ES-I3 (cell line): ENCODE data around the gene CAPS.

ENCODE experiments used
- H3K36me3 ChIP-seq: 2 replicates; pipeline ENCODE4 v1.6.1; 2013; ENCODE audit warnings: mild to moderate bottlenecking, low read length, control low read depth, moderate library complexity; ENCODE audit not compliant: insufficient read depth
- H3K4me1 ChIP-seq: 2 replicates; pipeline ENCODE4 v1.6.1; 2013; ENCODE audit warnings: mild to moderate bottlenecking, control low read depth, low read length; ENCODE audit not compliant: insufficient read depth
- H3K9ac ChIP-seq: 2 replicates; pipeline ENCODE4 v1.6.1; 2013; ENCODE audit warnings: low read depth, mild to moderate bottlenecking, low read length, moderate library complexity
- H3K9me3 ChIP-seq: 2 replicates; pipeline ENCODE4 v1.6.1; 2013; ENCODE audit warnings: mild to moderate bottlenecking, low read length, moderate library complexity; ENCODE audit not compliant: control insufficient read depth, insufficient read depth

Gene CAPS

GRCh38 chr19:5943623-5944022 is 29.6 kb downstream of the CAPS start:
- Histone ChIP-seq H3K9me3 (no peaks in the 10 kb centered on the region), H3K36me3 (peaks cover 5% of the 10 kb centered on the region; the same call in 1 of the 2 replicates), H3K4me1 (no peaks in the 10 kb centered on the region), H3K9ac (no peak overlapping the region)

DNA sequence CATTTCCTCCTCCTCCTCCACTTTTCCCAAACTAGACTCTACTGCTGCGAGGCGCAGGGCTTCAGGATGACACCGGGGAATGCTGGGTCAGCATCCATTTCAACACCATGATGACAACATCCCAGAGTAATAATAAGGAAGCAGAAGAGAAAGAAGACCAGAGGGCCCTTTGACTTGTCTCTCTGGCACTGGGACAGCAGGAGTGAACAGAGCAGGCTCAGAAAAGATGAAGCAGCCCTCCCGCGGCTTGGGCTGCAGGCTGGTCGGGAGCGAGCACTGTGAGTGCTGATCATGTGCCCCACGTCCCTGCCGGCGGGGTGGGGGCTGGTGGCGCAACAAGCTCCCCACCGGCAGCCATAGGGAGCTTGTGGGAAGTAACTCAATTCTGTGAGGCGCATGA is 33.4 kb downstream of the CAPS start:
- Histone ChIP-seq H3K9ac (no peak overlapping the region), H3K9me3 (no peaks in the 10 kb centered on the region), H3K4me1 (peaks cover 31% of the 10 kb centered on the region), H3K36me3 (peaks cover 4% of the 10 kb centered on the region; the same call in 1 of the 2 replicates)

DNA sequence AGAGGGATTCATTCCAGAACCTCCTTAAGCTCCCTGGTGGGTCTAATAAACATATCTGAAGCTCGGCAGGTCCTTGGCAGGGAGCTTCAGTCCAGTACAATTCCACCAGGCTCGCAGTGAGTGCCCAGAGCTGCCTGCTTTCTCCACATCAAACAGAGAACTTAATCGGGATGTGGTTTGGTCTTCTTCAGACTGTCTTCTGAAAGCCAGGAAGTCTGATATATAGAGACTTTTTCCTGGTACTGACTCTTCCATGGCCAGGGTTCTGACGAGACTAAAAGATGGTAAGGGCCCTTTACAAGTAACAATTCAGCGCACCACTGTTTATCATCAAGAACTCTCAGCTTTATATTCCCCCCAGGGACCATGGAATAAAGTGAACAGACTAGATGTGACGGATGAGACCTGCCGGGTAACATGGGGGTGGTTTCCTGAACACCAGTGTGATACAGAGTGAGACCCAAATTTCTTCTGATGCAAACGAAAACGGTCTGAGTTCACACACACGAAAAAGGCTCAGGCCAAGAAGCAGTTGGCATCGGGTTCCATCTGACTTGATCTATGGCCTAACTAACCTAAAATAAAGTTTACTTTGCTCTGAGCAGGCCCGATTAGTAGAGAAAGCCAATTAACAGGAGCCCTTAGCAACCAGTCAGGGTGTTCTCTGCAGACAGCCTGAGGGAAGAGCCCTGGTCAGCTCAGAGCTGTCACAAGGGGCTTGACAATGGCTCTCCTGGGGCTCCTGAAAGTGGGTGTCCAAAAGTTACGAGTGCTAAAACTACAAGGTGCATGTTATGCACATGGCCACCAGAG is 34.9 kb downstream of the CAPS start:
- Histone ChIP-seq H3K9me3 (no peaks in the 10 kb centered on the region), H3K9ac (no peak overlapping the region), H3K4me1 (peaks cover 46% of the 10 kb centered on the region), H3K36me3 (peaks cover 4% of the 10 kb centered on the region; the same call in 1 of the 2 replicates)

DNA sequence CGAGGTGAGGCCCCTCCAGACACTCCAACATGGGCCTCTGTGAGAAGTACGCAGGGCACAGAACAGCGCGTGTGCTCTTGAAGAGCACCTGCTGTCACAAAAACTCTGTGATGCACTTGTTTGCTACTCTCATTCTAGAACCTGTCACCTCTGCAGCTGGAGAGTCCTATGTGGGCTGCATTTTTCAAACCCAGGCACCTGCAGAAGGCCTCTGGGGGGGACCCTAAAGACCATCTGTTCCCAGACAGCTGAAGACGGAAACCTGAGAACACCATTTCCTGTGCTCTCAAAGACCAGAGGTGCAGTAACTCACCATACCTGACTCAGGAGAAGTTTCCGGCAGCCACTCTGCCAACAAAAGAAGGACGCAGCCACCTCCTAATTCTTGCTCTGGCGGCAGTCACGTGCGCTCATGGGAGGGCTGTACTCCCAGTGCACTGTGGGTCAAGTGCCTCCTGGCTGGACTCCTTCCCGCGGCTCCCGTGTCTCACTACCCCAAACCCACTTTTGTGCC is 35.8 kb downstream of the CAPS start:
- no peaks in the 10 kb centered on the region for H3K9me3 ChIP-seq
- peaks cover 4% of the 10 kb centered on the region; the same call in 1 of the 2 replicates for H3K36me3 ChIP-seq
- H3K4me1 ChIP-seq = peaks cover 55% of the 10 kb centered on the region
- H3K9ac ChIP-seq = no peak overlapping the region

- Histone ChIP-seq H3K36me3 (peaks cover 4% of the 10 kb centered on the region; the same call in 1 of the 2 replicates), H3K9ac (no peak overlapping the region), H3K9me3 (no peaks in the 10 kb centered on the region), H3K4me1 (peaks cover 62% of the 10 kb centered on the region)
Measured at GRCh38 chr19:5950741-5951140, 36.7 kb downstream of the CAPS start.

GRCh38 chr19:5951338-5951861 is 37.3 kb downstream of the CAPS start:
- H3K9me3 ChIP-seq = no peaks in the 10 kb centered on the region
- no peak overlapping the region for H3K9ac ChIP-seq
- peaks cover 4% of the 10 kb centered on the region; the same call in 1 of the 2 replicates for H3K36me3 ChIP-seq
- peaks cover 62% of the 10 kb centered on the region for H3K4me1 ChIP-seq

DNA sequence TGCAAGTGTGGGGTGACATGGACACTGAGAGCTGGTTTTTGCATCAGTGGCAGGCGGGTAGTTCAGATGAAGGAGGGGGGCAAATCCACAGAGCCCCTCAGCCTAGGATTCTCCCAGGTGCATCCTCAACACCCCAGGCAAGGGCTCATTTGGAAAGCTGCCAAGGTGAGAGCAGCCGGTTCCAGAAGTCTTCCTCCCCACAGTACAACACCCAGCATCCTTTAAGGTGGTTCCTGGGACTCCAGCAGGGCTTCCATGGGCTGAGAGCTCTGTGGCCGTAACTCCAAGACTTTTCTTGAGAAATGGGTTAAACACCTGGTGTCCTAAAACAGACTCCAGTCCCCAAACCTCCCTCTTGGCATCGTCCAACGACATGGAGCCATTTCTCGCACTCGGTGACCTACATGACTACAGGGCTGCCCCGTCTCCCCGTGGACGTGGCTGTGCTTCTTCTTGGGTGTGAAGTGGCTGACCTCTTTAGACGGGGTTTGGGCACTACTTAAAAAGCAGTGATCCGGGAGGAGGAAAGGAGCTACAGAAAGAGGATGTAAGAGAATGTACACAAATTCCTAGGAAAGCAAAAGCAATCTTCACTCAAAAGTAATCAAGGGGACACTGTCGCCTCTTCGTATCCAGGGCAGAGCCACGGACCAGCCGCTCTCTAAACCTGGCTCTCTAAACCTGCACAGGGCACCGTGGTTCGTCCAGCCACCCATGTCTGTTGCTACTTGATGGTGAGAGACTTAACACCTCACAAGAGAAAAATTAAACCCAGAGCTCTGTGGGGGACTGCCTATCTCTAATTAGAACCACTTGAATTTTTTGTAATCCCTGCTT is 38.4 kb downstream of the CAPS start:
- H3K36me3 ChIP-seq = peaks cover 4% of the 10 kb centered on the region; the same call in 1 of the 2 replicates
- no peaks in the 10 kb centered on the region for H3K9me3 ChIP-seq
- no peak overlapping the region for H3K9ac ChIP-seq
- H3K4me1 ChIP-seq = peaks cover 66% of the 10 kb centered on the region

- H3K9ac ChIP-seq = no peak overlapping the region
- H3K4me1 ChIP-seq = peaks cover 71% of the 10 kb centered on the region
- H3K9me3 ChIP-seq = no peaks in the 10 kb centered on the region
- H3K36me3 ChIP-seq = peaks cover 4% of the 10 kb centered on the region; the same call in 1 of the 2 replicates
Measured at GRCh38 chr19:5953030-5953589, 39.1 kb downstream of the CAPS start.

DNA sequence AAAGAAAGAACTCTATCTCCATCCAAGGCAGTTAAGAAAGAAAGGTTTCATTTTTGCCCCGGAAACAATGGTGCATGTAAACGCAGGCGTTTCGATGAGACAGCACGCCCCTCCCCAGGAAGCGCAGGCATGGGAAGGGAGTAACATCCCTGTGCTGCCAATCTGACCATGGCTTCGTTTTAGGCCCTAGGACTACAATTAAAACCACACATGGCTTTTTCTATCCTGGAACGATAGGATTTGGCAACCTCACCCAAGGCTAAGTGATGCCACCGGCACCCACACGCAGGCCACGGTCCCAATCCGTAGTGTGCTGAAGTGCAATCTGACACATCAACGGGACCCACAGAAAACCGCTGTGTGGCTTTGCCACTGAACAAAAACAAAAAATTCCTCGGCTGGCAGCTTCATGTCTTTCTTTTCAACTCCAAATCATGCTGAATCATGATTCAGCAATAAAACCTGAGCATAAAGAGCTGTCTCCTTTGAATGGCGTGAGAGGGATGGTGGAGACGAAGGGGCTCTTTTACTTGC is 39.7 kb downstream of the CAPS start:
- peaks cover 78% of the 10 kb centered on the region for H3K4me1 ChIP-seq
- peaks cover 4% of the 10 kb centered on the region; the same call in 1 of the 2 replicates for H3K36me3 ChIP-seq
- H3K9ac ChIP-seq = no peak overlapping the region

DNA sequence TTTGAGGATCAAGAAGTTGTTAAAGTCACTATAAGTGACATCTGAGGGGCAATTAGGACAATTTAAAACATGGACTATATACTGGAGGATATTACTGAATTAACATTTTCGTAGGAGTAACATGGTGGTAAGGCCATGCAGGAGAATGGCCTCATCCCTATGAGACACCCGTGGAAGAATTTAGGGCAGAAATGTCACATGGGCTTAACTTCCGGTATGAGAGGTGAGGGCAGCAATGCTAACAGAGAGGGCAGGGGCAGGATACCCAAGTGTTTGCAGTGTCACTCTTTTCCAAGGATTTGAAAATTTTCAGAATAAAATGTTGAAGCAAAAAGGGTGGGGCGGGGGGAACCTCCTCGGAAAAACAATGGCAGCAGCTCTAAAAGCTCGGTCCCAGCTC is 40.2 kb downstream of the CAPS start:
- no peak overlapping the region for H3K9ac ChIP-seq
- H3K4me1 ChIP-seq = peaks cover 75% of the 10 kb centered on the region
- peaks cover 4% of the 10 kb centered on the region; the same call in 1 of the 2 replicates for H3K36me3 ChIP-seq
- no peaks in the 10 kb centered on the region for H3K9me3 ChIP-seq

More for the DNA sequence above, 39.7 kb downstream of the CAPS start:
- H3K9me3 ChIP-seq = no peaks in the 10 kb centered on the region

DNA sequence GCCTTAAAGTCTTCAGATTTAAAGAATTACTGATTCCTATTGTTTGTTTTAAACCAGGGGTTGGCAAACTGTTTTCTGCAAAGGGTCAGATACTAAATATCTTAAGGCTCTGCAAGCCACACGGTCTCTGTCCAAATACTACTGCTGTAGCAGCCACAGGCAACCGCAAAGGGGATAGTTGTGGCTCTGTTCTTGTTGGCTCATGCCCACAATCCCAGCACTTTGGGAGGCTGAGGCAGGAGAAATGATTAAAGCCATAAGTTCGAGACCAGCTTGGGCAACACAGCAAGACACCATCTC is 41.5 kb downstream of the CAPS start:
- Histone ChIP-seq H3K9me3 (no peaks in the 10 kb centered on the region), H3K36me3 (peaks cover 1% of the 10 kb centered on the region; the same call in 1 of the 2 replicates), H3K9ac (no peak overlapping the region), H3K4me1 (peaks cover 66% of the 10 kb centered on the region)

DNA sequence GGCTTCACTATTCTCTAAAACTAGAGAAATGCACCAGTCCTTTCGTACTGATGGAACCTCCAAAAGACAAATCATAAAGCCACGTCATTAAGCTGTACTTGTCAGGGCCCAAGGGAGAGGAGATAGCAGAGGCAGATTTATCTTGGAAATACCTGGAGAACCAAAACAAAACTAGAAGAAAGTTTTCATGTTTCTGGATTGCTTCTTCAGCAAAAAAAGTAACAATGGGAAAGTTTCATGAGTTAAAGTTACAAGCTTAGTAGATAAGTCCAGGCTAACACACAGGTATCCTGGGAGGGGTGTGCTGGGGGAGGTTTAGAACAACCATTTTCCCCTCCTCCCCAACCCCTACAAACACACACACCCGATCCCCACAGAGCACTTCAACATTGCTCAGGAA is 42.3 kb downstream of the CAPS start:
- H3K9ac ChIP-seq = no peak overlapping the region
- peaks cover 59% of the 10 kb centered on the region for H3K4me1 ChIP-seq
- no peaks in the 10 kb centered on the region for H3K36me3 ChIP-seq
- no peaks in the 10 kb centered on the region for H3K9me3 ChIP-seq

GRCh38 chr19:5956728-5957127 is 42.7 kb downstream of the CAPS start:
- H3K9me3 ChIP-seq = no peaks in the 10 kb centered on the region
- H3K4me1 ChIP-seq = peaks cover 57% of the 10 kb centered on the region
- H3K9ac ChIP-seq = no peak overlapping the region
- H3K36me3 ChIP-seq = no peaks in the 10 kb centered on the region

DNA sequence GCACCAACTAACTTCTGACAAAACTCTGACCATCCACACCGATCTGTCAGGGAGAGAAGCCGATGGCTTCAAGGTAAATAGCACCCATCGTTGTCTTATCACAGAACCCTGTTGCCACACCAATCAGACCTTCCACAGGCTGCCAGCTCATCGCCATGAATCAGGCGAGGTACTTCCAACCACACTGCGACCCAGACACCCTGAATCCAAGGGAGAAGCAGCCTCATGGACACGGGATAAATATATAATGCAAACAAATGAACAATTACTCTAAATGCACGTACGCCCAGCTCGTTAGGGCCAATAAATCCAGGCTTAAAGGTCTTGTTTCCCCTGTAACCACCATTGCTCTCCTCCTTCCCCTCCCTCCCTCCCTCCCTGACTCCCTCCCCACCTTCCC is 43.1 kb downstream of the CAPS start:
- H3K36me3 ChIP-seq = no peaks in the 10 kb centered on the region
- peaks cover 57% of the 10 kb centered on the region for H3K4me1 ChIP-seq
- no peak overlapping the region for H3K9ac ChIP-seq
- no peaks in the 10 kb centered on the region for H3K9me3 ChIP-seq
